NCI-H748 (cell line): Measurements from ENCODE around the gene TRIM24.
"Not testable (repeated sequence)": the region's sequence is repeated elsewhere in the genome, so short reads cannot be mapped to it uniquely, and the experiment has no call there.

Experiments used
- DNase-seq: peaks from one replicate; lab custom pipeline; 2025; ENCODE audit not compliant: unreplicated experiment; lab: John Stamatoyannopoulos, UW

The TRIM24 gene

DNA sequence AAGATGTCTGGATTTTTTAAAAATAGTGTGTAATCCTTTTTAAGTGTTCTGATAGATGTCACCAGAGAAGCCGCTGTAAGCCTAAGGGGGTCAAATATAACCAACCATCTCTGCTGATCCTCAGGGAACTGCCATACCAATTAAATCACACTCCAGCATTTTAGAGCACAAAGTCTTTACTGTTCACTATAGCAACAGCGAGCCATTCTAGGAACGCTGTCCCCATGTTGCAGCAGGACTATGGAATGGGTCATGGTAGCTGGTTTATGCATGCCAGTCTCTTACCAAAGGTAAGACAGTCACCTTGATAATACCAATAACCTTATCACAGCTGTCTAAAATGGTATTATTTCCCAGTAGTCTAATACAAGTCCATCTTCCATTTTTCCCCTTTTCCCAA, 33.5 kb downstream of the TRIM24 start:
- no peak for DNase-seq

DNA sequence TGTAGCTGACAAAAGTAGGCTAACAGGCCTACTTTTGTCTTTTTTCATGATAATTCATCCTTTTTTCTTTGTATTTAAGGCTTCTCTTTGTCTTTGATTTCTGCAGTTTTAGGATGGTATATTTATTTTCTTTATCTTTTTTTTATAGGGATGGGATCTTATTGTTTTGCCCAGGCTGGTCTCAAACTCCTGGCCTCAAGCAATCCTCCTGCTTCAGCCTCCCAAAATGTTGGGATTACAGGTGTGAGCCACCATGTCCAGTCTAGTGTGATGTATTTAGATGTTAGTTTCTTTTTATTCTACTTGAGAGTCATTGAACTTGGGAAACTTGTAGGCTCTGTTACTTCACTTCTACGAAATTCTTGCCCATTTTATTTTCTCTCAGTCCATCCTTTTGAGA, 35.4 kb downstream of the TRIM24 start:
- no peak for DNase-seq

GRCh38 chr7:138499340-138499739, 39.3 kb downstream of the TRIM24 start:
- DNase-seq = no peak

DNA sequence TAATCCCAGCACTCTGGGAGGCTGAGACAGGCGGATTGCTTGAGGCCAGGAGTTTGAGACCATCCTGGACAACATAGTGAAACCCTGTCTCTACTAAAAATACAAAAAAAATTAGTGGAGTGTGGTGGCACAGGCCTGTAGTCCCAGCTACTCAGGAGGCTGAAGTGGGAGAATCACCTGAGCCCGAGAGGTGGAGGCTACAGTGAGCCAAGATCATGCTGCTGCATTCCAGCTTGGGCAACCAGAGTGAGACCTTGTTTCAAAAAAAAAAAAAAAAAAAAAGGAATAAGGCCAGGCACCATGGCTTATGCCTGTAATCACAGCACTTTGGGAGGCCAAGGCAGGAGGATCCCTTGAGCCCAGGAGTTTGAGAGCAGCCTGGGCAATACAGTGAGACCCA, 40.2 kb downstream of the TRIM24 start:
- DNase-seq = not testable (repeated sequence)

DNA sequence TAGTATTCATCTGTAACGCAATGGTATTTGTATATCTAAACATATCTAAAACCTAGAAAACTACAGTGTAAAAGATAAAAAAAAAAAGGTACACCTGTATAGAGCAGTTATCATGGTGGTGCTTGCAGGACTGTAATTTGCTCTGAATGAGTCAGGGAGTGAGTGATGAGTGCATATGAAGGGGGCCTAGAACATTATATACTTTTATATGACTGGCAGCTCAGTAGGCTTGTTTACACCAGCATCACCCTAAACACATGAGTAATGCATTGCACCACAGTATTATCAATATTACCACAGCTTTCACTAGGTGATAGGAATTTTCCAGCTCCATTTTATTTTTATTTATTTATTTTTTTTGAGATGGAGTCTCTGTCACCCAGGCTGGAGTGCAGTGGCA, 40.8 kb downstream of the TRIM24 start:
- no peak for DNase-seq

GRCh38 chr7:138502023-138502767, 42.1 kb downstream of the TRIM24 start:
- no peak for DNase-seq

GRCh38 chr7:138505361-138505873, 45.4 kb downstream of the TRIM24 start:
- DNase-seq = no peak

- DNase-seq = no peak
Measured at GRCh38 chr7:138506764-138507163, 46.7 kb downstream of the TRIM24 start.

- DNase-seq = no peak
Measured at GRCh38 chr7:138510003-138510402, 49.9 kb downstream of the TRIM24 start.

- no peak for DNase-seq
Measured at GRCh38 chr7:138512092-138512858, 52.2 kb downstream of the TRIM24 start.

DNA sequence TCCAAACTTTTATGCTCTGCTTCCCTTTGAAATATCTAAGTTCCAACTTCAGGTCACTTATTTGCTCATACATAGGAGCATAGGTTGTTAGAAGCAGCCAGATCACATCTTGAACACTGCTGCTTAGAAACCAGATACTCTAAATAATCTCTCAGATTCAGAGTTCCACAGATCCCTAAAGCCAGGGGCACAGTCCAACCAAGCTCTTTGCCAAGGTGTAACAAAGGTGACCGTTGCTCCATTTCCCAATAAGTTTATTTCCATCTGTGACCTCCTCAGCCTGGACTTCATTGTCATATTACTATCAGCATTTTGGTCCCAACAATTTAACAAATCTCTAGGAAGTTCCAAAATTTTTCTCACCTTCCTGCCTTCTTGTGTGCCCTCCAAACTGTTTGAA, 52.8 kb downstream of the TRIM24 start:
- no peak for DNase-seq

DNA sequence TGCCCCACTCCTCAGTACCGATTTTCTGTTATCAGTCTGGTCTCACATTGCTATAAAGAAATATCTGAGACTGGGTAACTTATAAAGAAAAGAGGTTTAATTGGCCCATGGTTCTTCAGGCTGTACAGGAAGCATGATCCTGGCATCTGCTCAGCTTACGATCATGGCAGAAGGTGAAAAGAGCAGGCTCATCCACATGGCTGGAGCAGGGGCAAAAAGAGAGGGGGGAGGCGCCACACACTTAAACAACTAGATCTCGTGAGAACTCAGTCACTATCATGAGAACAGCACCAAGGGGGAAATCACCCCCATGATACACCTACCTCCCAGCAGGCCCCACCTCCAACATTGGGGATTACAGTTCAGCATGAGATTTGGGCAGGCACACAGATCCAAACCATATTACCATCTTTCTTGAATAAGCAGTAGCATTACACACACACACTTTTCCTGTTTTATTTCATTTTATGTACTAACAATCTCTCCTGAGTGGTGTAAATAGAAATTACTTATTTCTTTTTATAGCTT, 53.3 kb downstream of the TRIM24 start:
- DNase-seq = no peak

GRCh38 chr7:138514044-138514443, 54.0 kb downstream of the TRIM24 start:
- no peak for DNase-seq

DNA sequence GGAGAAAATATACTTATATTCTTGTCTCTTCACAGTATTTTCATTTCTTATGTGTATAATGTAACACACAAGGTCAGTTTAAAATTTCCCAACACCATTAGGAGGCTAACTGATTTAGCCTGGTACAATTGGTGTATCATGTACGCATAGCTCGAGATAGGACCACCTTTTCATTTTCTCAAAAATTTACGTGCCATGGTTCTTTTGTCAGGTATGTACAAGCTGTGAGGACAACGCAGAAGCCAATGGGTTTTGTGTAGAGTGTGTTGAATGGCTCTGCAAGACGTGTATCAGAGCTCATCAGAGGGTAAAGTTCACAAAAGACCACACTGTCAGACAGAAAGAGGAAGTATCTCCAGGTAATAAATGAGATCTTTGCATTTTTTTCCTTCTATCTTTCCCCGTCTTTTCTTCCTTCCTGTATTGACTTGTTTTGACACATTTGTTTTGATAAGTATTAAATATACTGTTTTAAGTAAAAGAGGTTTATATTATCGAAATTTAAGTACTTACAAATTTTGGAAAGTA, 55.0 kb downstream of the TRIM24 start:
- no peak for DNase-seq

GRCh38 chr7:138519061-138519798, 59.2 kb downstream of the TRIM24 start:
- DNase-seq = peak; percentile 83

GRCh38 chr7:138520742-138521141, 60.7 kb downstream of the TRIM24 start:
- no peak for DNase-seq

DNA sequence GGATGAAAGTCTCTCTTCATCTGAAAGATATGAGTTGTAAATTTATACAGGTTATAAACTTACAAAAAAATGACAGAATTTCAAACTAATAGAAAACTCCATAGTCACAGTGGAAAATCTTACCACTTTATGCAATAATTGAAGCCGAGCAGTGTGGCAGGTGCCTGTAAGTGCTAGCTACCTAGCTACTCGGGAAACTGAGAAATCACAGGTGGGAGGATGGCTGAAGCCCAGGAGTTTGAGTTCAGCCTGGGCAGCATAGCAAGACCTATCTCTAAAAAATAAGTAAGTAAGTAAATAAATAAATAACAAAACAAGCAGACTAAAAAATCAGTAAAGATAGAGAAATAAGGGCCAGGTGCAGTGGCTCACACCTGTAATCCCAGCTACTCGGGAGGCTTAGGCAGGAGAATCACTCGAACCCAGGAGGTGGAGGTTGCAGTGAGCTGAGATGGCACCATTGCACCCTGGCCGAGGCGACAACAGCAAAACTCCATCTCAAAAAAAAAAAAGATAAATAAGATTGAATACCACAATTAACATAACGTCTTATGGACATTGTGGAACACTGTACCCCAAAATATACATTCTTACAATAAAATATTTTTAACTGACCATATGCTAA, 61.9 kb downstream of the TRIM24 start:
- DNase-seq = no peak

DNA sequence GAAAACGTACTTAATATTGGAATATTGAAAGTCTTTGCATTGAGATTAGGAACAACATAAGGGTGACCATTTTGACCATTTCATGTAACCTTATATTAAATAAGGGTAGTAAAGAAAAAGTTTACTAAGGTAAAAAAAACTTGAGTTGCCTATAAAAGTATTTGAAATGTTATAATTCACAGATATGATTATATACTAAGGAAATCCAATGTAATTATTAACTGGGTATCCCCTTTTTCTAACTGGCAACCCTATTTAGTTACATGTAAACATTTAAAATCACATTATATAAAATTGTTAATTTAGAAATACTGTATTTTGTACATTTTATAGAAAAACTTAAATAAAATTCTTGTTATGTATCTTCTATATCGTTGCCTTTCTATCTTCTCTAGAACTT, 64.2 kb downstream of the TRIM24 start:
- no peak for DNase-seq

- no peak for DNase-seq
Measured at GRCh38 chr7:138525757-138526156, 65.7 kb downstream of the TRIM24 start.

DNA sequence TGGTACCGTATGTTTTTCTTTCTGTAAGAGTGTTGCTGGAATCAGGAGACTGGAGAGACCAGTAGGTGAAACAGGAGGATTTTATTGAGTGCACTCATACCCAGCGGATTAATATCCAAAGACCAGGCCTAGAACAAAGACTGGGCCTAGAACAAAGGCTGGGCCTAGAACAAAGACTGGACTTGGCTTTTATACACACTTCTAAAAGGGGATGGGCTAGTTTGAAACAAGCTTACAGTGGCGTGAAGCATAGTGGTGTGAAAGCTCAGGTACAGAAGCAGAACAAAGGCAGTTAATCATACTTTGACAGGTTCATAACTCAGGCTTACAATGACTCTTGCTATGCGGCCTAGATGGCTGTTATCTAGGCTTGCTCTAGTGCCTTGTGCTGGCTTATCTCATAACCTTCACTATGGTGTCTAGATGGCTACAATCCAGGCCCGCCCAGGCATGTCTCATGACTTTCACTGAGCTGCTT, 67.7 kb downstream of the TRIM24 start:
- DNase-seq = no peak
